ENCODE measurements around the gene ZFAND2A.
"Not testable (repeated sequence)": the region's sequence is repeated elsewhere in the genome, so short reads cannot be mapped to it uniquely, and the experiment has no call there.

ZFAND2A gene

DNA sequence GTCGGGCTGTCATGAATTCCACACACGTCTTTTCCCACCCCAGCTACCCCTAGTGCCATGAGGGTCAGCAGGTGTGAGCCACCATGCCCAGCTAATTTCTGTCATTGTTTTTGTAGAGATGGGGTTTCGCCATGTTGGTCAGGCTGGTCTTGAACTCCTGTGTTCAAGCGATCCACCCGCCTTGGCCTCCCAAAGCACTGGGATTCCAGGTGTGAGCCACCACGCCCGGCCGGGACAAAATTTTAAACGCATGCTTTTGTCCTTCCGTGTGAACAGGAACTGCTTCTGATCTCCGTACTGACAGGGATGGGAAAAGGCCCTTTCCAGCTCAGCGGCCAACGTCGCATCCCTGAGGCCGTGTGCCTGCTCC lies 15.6 kb upstream of the ZFAND2A start:
- no peak for DNase-seq (ENCODE audit: low read depth in 3 of 3)

DNA sequence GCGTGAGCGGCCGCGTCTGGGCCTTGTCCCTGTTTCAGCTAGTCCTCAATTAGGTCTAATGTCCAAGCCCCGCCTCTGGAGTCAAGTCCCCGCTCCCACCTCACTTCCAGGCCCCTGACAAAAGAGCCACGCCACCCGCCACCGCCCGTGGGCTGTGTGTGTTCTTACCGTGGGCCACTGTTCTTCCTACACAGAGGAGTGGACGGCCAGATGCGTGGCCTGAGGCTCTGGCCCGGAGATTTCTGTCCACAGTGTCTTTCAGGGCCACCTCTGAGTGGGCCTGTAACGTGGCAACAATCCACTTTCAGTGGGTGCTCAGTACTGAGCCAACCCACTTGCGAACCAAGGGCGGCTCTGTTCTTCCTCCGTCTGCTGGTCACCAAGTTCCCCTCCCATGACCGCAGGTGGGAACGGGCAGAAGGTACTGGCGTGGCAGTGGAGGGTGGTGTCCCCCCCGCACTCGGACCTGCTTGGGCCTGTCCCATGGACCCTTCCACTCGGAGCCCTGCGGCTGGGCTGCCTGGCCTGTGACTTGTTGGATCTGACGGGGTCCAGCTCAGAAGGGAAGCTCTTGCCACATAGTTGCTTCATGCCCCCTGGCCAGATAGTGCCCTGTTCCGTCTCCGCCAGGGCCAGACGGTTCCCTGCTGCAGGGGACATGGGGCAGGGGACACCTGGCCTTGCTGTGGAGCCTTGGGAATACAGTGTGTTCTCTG lies 15.0 kb upstream of the ZFAND2A start:
- no peak for DNase-seq (ENCODE audit: low read depth in 3 of 3)

DNA sequence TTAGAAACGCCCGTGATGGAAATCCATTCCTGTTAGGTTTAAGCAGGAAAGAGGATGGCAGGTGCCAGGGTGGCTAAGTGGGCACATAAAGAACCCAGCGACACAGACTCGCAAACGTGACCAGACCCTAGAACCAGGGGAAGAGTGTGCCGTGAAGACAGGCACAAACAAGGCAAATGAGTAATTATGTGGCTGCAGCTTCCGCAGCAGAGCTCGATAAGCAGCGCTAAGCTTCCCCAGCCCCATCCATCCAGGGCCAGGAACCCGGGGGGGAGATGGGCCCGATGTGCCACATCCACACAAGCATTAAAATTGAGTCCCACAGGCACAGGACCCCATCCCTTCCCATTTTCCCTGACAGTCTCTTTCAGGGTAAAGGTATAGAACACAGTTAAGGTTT lies 14.0 kb upstream of the ZFAND2A start:
- no peak for DNase-seq (ENCODE audit: low read depth in 3 of 3)

DNA sequence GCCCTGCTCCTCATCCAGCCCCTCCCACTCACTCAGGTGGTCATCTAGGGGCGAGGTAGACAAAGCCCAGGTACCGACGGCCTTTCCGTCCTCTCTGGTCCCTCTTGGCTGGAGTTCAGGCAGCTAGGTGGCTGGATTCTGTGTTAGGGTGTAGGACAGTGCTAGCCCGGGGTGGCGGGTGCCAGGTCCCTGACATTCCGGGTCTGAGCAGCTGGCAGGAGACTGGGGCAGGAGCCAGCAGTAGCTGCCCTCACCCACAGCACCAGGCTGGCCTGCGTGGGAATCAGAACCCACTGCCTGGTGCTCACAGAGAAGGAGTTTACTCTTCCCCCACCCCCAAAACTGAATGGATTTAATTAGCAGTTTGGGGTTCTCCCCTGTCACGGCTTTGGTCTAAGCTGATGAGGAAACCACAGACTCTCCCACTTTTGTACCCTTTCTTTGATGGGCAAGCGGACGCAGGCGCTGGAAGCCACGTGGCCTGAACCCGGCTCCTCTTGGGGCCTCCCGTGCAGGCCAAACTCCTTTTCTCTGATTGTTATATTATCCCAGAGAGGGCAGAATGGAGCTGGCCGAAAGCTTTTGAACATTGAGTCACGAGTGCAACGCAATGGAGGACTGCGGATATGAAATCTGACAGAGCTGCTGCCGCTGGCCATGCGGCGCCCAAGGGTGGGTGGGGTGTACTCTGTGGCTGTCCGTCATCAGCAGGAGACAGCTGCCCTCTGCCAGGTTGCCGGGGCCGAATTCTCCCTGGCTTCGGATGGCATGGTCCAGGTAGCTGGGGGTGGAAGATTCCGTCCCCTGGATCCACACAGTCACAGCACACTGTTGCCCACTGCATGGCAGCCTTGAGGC lies 12.9 kb upstream of the ZFAND2A start:
- no peak for DNase-seq (ENCODE audit: low read depth in 3 of 3)

DNA sequence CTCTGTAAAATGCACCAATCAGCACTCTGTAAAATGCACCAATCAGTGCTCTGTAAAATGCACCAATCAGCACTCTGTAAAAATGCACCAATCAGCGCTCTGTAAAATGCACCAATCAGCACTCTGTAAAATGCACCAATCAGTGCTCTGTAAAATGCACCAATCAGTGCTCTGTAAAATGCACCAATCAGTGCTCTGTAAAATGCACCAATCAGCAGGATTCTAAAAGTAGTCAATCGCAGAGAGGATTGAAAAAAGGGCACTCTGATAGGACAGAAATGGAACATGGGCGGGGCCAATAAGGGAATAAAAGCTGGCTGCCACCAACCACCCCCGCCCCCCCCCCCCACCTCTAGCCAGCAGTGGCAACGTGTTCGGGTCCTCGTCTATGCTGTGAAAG lies 11.5 kb upstream of the ZFAND2A start:
- not testable (repeated sequence) for DNase-seq (ENCODE audit: low read depth in 3 of 3)

DNA sequence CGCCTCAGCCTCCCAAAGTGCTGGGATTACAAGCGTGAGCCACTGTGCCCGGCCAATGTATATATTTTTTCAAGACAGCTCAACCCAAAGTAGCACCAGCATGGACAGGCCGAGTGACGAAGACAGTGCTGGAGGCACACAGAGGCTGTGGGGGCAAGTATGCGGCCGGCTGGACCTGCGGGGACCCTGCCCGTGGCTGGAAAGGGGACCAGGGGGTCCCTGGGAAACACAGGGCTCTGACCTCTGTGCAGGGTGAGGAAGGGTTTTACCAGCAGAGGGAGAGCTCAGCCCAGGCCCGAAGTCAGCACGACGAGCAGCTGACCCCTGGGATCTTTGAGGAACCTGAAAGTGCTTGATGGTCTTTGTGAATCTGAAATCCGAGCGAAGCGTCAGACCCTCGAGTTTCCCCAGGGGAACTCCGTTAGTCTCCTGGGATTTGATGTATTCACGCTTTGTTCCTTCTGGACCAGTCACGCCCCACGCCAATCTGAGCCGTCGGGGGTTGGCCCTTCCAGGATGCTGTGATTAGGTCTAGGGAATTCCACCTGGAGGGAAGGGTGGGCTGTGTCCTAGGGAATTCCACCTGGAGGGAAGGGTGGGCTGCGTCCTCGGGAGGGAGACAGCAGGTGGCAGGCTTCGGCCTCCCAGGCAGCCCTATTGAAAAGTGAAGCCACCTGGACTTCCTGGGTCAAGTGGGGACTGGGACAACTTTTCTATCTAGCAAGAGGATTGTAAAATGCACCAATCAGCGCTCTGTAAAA lies 10.9 kb upstream of the ZFAND2A start:
- DNase-seq (ENCODE audit: low read depth in 3 of 3): no peak

DNA sequence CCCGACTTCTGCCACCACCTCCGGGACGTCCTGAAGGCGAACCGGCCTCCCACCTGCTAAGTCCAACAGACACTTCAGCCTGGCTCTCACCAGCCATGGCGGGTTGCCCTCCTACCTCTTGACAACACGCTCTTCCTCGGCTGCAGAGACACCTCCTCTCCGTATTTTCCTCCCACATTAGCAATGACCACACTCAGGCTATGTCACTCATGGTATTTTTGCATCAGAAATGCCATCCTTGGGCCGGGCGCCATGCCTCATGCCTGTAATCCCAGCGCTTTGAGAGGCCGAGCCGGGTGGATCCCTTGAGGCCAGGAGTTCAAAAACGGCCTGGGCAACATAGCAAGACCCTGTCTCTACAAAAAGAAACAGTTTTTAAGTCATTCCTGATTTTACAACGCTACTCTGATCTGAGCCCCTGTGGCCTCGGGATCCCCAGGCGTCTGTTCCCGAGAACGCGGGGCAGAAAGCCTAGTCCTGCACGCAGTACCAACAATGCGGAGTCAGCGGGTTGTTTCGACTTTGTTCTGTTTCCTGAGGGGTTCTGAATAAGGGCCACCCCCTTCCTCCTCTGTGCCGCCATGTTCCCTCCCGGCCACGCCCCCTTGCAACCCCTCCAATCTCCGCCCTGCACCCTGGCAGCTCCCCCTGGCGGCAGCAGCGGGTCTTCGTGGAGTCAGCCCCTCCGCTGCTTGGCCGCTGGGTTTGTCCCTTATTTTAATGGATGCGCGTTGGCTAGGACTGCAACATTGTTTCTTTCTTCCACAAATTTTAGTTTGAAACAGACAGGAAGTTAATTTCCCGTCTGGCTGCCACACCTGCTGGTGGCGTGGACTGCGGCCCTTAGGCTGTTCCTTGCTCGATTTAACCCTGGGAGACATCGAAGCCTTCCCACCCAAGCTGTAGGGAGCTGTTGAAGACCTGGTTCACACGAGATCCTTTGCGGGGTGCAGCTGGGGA lies 9.7 kb upstream of the ZFAND2A start:
- peak; percentile 27 to 92 (median 82) for DNase-seq (ENCODE audit: low read depth in 3 of 3)

DNA sequence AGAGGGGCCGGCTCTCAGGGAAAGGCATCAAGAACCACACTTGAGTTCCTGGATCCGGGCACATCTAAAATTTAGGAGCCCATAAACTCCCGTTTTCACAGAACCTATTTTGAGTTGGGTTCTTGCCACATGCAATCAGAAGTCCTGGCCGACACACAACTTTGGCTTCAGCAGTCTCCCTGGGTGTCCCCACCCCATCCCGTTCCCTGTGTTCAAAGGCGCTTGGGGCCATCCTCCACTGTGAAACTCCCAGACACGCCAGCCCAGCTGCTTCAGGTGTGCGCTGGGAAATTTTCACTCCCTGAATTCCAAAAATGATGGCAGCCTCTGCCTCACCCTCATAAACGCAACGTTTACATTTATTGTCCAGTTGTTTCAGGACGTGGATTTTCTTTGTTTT lies 8.4 kb upstream of the ZFAND2A start:
- no peak for DNase-seq (ENCODE audit: low read depth in 3 of 3)

DNA sequence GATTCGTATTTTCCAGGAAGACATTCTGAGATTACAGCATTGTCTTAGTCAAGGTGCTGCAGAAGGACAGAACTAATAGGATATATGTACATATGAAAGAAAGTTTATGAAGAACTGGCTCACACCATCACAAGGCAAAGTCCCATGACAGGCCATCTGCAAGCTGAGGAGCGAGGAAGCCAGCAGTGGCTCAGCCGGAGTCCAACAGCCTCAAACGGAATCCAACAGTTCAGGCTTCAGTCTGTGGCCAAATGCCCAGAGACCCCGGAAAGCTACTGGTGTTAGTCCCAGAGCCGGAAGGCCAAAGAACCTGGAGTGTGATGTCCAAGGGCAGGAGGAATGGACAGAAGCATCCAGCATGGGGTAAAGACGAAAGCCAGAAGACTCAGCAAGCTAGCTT lies 4.4 kb upstream of the ZFAND2A start:
- DNase-seq (ENCODE audit: low read depth in 3 of 3): no peak

DNA sequence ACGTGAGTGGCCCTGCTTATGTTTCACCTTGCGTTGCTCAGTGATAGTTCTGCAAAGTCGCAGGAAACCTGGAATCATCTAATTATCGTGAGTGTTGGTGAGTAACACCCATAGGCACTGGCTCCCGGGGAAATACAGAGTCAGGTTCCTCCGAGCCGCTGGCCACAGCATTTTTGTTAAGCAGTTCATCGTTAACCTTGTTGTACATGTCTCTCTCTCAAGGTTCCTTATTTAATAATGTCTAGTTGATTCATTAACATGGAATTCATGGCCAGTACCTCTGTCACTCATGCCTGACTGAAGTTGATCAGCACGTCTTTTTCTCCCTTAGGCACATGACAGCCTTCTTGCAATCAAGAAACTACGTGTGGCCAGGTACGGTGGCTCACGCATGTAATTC lies 3.1 kb upstream of the ZFAND2A start:
- no peak for DNase-seq (ENCODE audit: low read depth in 3 of 3)

DNA sequence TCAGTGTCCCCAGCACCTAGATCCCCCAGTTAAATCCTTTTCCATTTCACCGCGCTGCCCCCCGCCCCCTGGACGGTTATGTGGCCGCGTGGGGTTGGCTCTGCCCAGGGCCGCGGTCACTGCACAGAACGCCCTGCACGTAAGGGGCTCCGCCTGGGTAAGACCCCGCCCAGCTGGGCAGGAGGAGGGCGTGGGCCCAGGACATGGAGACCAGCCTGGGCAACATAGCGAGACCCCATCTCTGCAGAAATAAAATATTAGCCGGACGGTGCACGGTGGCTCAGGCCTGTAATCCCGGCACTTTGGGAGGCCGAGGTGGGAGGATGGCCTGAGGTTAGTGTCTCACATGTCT lies 650 bp upstream of the ZFAND2A start:
- DNase-seq (ENCODE audit: low read depth in 3 of 3): no peak

DNA sequence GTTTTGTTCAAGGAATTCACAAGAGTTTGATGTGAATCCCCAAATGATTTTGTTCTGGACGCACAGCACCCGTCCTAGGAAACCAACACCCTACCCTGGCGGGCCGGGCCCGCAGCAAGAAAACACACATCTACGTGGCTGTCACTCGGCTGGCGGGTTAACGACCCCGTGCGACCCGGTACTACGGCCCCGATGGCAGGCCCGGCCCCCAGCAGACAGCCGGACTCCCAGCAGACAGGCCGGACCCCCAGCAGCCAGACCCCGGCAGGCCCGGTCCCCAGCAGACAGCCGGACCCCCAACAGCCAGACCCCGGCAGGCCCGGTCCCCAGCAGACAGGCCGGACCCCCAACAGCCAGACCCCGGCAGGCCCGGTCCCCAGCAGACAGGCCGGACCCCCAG lies 765 bp downstream of the ZFAND2A start:
- not testable (repeated sequence) for DNase-seq (ENCODE audit: low read depth in 3 of 3)

DNA sequence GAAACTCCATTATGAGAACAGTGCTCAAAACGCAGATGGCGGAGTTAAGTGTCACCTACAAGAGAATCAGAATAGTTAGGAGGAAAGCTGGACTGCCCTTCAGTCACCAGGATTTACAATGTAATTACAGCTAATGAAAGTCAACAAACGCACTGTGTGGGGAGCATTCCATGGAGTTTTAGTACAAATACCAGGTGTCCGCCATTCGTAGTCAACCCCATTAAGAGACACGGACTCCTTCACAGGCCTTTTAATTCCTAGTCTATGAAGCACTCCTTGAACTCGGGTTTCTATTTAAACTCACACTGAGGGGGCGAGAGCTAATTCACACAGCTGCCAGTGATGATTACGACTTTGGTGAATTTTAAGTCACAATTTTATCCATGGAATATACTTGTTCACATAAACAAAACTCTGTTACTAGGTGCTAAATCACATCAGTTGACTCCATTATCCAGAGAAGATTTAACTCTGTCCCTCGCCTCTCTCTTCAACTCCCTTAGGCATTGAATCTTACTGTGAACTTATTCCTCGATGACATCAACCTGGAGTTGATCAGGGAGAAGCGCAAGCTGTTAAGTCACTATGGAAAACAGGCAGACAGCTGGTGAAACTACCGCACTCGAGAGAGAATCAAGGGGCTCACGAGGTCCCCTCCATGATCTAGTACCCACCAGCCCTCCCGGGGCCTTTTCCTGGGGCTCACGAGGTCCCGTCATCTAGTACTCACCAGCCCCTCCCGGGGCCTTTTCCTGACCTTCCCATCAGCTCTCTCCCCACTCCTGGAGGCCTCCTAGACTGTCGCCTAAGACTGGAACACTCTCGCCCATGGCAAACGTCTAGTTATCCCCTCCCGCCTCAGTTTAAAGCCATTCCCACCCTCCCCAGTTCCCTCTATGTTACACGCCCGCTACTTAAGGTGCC lies 1.5 kb downstream of the ZFAND2A start:
- DNase-seq (ENCODE audit: low read depth in 3 of 3): no peak

DNA sequence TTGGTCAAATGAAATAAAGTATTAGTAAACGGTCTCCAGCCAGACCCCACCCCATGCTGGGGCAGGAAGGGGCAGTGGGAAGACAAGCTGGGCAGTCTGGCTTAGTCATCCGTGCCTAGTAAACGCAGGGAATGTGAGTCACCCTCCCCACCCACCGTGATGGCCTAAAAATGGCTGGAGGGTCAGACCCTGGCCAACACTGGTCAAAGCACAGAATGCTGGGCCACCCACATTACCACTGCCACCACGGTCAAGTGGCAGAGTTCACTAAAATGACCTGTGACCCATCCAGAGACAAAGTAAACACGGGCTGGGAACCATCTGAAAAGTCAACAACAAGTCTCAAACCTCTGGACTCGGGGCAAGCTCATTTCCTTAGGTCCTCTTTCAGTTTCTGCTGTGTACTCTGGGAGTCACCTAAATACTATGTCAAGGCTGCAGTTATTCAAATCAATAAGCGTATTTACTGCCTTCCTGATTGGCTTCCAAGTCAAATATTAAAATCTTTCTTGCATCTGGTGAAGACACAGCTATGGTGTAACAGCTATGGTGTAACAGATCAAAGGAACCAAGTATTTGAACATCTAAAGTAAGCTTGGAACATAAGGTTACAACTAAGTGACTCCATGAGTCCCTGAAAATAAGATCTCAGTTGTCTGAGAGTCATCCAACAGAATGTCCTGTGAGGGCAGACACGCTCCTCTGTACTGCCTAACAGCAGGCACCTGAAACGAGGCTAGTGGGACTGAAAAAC lies 3.0 kb downstream of the ZFAND2A start:
- no peak for DNase-seq (ENCODE audit: low read depth in 3 of 3)

DNA sequence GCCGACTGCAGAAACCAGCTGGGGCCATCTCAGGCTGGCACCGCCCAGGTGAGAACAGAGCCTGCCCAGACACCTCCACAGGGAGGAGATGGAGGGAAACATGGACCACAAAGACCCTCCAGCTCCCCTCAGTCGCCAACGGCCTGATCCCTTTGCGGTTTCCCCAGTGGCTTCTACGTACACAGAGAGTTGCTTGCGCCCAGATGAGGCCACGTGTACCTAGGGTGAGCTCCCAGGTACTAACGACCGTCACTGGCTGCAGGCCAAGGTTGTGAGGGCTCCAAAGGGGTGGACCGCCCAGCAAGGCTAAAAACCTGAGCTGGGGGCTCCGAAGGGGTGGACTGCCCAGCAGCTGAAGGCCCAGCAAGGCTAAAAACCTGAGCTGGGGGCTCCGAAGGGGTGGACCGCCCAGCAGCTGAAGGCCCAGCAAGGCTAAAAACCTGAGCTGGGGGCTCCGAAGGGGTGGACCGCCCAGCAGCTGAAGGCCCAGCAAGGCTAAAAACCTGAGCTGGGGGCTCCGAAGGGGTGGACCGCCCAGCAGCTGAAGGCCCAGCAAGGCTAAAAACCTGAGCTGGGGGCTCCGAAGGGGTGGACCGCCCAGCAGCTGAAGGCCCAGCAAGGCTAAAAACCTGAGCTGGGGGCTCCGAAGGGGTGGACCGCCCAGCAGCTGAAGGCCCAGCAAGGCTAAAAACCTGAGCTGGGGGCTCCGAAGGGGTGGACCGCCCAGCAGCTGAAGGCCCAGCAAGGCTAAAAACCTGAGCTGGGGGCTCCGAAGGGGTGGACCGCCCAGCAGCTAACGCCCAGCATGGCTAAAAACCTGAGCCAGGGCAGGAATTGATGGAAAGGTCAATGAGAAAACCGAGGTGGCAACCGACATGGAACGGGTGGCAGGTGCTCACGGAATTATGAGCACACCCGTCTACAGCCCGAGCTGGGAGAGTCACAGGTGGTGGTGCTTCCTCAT lies 3.9 kb downstream of the ZFAND2A start:
- not testable (repeated sequence) for DNase-seq (ENCODE audit: low read depth in 3 of 3)

DNA sequence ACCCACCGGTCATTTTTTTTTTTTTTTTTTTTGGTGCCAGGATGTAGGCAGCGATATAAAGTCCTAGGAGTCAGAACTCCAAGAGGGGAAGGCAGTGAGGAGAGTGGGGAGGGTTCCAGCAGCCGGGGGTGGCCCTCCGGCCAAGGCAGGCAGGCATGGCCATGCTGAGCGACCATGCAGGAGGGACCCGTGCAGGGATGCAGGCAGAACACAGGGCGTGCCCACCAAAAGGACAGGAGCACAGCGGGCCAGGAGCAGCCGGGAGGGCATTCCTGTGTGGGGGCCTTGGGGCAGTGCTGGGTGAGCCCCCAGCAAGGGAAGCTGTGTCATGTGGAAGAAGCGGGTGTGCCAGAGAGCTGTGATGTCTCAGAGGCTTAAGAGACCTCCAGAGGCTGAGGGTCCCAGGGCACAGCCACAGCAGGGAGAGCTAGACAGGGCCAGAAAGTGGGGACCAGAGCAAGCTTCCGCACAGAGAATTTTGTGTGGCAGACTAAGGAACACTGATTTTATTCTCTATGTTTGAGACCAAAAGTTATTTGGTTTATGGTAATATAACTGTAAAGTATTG lies 5.7 kb downstream of the ZFAND2A start:
- DNase-seq (ENCODE audit: low read depth in 3 of 3): no peak

DNA sequence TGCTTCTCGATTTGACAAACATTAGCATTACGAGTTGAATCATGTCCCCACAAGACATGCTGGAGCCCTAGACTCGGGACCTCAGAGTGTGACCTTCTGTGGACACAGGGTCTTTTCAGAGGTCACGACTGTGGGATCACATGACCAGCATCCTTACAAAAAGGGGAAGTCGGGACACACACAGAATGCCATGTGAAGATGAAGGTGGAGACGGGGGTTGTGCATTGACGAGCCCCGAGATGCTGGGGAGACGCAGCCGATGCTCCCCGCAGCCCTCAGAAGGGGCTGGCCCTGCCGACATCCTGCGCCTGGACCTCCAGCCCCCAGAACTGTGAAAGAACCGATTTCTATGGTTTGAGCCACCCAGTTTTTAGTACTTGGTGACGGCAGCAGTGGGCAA lies 7.5 kb downstream of the ZFAND2A start:
- no peak for DNase-seq (ENCODE audit: low read depth in 3 of 3)
